Activated naive CD8-positive, alpha-beta T cell (primary cell): ENCODE results near the gene HDAC10.
"Not testable (repeated sequence)": the region's sequence is repeated elsewhere in the genome, so short reads cannot be mapped to it uniquely, and the experiment has no call there.

Source experiments
- H3K27ac Mint-ChIP-seq: one replicate; pipeline ENCODE4 v1.8.0; 2021; ENCODE audit warnings: mixed read lengths
- H3K27me3 Mint-ChIP-seq: one replicate; pipeline ENCODE4 v1.8.0; 2021; ENCODE audit warnings: mixed read lengths
- H3K36me3 Mint-ChIP-seq: one replicate; pipeline ENCODE4 v1.8.0; 2021; ENCODE audit warnings: mixed read lengths
- H3K4me1 Mint-ChIP-seq: one replicate; pipeline ENCODE4 v1.8.0; 2021; ENCODE audit warnings: low read depth, mixed read lengths
- H3K4me3 Mint-ChIP-seq: one replicate; pipeline ENCODE4 v1.8.0; 2021; ENCODE audit warnings: mild to moderate bottlenecking, mixed read lengths
- H3K9me3 Mint-ChIP-seq: one replicate; pipeline ENCODE4 v1.8.0; 2021; ENCODE audit warnings: low read depth, mixed read lengths

Gene HDAC10

GRCh38 chr22:50204998-50205397 is 46.1 kb downstream of the HDAC10 start:
- not testable (repeated sequence) for H3K27me3 Mint-ChIP-seq, H3K27ac Mint-ChIP-seq, H3K36me3 Mint-ChIP-seq, H3K9me3 Mint-ChIP-seq, H3K4me3 Mint-ChIP-seq
- peaks cover 28% of the 10 kb centered on the region for H3K4me1 Mint-ChIP-seq

DNA sequence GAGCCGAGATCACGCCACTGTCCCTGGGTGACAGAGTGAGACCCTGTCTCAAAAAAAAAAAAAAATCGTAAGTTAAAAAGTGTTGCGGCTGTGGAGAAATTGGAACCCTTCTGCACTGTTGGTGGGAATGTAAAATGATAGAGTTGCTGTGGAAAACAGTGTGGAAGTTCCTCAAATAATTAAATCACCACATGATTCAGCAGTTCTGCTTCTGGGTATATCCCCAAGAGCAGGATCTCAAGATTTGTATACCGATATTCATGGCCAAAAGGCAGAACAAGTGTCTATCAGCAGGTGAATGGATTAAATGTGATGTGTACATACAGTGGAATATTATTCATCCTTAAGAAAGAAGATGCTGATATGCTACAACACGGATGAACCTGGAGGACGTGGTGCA is 46.5 kb downstream of the HDAC10 start:
- Mint-ChIP-seq H3K4me3 (no peak overlapping the region), H3K36me3 (no peaks in the 10 kb centered on the region), H3K27ac (no peak overlapping the region), H3K9me3 (no peaks in the 10 kb centered on the region), H3K27me3 (no peaks in the 10 kb centered on the region), H3K4me1 (peaks cover 28% of the 10 kb centered on the region)

DNA sequence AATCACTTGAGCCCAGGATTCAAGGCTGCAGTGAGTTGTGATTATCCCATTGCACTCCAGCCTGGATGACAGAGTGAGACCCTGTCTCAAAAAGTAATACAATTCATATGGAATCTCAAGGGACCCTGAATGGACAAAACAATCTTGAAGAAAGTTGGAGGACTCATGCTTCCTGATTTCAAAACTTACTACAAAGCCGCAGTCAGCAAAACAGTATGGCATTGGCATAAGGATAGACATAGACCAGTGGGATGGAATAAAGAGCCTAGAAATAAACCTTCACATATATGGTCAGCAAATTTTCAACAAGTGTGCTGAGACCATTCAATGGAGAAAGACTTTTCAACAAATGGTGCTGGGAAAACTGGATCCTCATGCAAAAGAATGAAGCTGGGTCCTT is 47.8 kb downstream of the HDAC10 start:
- Mint-ChIP-seq H3K27ac (no peak overlapping the region), H3K4me3 (no peak overlapping the region), H3K4me1 (peaks cover 30% of the 10 kb centered on the region), H3K9me3 (no peaks in the 10 kb centered on the region), H3K36me3 (no peaks in the 10 kb centered on the region), H3K27me3 (no peaks in the 10 kb centered on the region)

DNA sequence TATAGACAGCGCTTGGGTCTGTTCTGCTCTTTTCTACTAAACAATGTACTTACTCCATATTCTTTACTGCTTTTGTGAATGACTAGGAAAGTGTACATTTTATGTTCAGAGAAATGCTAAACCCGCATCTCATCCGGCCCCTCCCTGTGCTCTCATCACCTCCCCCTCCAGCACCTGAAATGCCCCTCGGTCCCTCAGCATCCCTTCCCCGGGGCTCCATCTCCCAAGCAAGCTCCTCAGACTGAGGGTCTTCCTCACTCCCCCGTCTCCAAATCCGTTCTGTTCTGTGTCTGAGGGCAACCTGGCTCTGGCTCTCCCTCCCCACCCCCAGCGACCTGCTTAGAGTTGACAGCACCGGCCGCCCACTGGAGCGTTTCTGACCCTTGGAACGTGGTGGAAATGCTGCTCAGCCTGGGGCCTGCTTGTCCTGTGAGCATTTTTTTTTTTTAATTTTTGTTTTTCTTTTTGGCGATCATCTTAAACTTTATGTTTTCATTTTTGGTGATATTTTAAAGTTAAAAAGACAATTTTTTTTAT is 48.9 kb downstream of the HDAC10 start:
- Mint-ChIP-seq H3K9me3 (no peaks in the 10 kb centered on the region), H3K4me1 (peaks cover 30% of the 10 kb centered on the region), H3K27ac (peak overlapping the region; percentile 64), H3K36me3 (no peaks in the 10 kb centered on the region), H3K27me3 (no peaks in the 10 kb centered on the region), H3K4me3 (peak overlapping the region; percentile 87)

- Mint-ChIP-seq H3K27ac (peak overlapping the region; percentile 64), H3K4me3 (peak overlapping the region; percentile 87), H3K9me3 (no peaks in the 10 kb centered on the region), H3K36me3 (no peaks in the 10 kb centered on the region), H3K4me1 (peaks cover 30% of the 10 kb centered on the region), H3K27me3 (no peaks in the 10 kb centered on the region)
These were observed 49.6 kb downstream of the HDAC10 start for GRCh38 chr22:50201191-50202129.

DNA sequence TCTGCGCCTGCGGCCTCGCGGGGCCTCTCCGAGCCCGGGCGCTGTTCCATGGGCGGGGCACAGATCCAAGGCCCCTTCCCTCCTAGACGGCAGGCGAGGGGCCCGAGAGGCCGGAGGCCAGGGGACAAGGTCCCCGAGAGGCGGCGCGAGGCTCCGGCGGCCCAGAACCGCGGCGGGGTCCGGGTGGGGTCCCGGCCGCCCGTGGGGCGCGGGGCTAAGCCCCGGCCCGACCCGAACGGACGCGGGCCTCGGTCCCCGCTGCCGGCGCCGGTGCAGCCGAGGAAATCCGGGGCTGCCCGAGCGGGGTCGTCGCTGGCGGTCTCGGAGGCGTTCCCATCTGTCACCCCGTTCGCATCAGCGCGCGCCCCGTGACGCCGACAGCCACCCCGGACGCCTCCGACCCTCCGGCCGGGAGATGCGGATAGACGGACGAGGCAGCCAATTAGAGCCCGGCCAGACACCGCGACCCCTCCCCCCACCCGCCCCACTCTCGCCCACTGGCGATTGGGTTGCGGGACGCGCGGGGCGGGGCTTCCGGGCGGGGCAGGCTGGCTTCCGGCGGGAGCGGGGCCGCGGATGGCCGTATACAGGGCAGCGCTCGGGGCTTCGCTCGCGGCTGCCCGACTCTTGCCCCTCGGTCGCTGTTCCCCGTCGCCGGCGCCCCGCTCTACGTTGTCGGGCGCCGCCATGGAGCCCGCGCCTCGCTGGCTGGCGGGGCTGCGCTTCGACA is 50.4 kb downstream of the HDAC10 start, which contains the start of gene SELENOO:
SELENOO (plus strand) TSS at position 551 of the 730 bp plus-strand sequence; CDS start at position 577, 26 bp downstream.
- Mint-ChIP-seq H3K36me3 (no peaks in the 10 kb centered on the region), H3K9me3 (no peaks in the 10 kb centered on the region)

GRCh38 chr22:50199829-50200460 is 51.1 kb downstream of the HDAC10 start:
- peaks cover 26% of the 10 kb centered on the region for H3K4me1 Mint-ChIP-seq
- no peak overlapping the region for H3K27ac Mint-ChIP-seq
- no peaks in the 10 kb centered on the region for H3K36me3 Mint-ChIP-seq
- H3K27me3 Mint-ChIP-seq = no peaks in the 10 kb centered on the region
- H3K9me3 Mint-ChIP-seq = no peaks in the 10 kb centered on the region
- H3K4me3 Mint-ChIP-seq = peak overlapping the region; percentile 71

More for the DNA sequence above, 50.4 kb downstream of the HDAC10 start, which contains the start of gene SELENOO:
- Mint-ChIP-seq H3K4me3 (peak within 1 kb of the TSS; percentile 87), H3K4me1 (peaks cover 30% of the 10 kb centered on the region), H3K27ac (peak within 1 kb of the TSS; percentile 64), H3K27me3 (no peaks in the 10 kb centered on the region)

DNA sequence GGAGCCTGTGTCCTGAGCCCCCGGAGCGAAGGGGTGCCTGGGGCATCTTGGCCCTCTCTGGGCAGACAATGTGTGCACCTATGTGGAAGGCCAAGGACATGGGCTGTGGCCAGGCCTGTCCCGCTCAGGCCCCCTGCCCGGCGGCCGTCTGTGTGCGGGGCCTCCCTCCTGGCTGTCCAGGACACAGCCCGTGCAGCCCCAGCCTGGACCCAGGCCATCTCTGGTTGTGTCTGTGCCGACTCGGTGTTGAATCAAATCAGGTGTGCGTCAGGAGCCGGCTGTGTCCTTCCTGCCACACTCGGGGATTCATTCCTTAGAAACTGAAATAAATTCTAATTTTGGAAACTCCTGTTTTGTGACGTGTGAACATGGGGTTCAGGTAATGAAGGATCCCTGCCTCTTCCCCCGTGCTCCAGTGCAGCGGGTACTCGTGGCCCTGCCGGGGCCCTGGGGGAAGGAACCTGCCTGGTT is 51.8 kb downstream of the HDAC10 start:
- Mint-ChIP-seq H3K4me3 (peak overlapping the region; percentile 71), H3K27me3 (no peaks in the 10 kb centered on the region), H3K4me1 (peaks cover 22% of the 10 kb centered on the region), H3K27ac (no peak overlapping the region), H3K36me3 (no peaks in the 10 kb centered on the region), H3K9me3 (no peaks in the 10 kb centered on the region)

DNA sequence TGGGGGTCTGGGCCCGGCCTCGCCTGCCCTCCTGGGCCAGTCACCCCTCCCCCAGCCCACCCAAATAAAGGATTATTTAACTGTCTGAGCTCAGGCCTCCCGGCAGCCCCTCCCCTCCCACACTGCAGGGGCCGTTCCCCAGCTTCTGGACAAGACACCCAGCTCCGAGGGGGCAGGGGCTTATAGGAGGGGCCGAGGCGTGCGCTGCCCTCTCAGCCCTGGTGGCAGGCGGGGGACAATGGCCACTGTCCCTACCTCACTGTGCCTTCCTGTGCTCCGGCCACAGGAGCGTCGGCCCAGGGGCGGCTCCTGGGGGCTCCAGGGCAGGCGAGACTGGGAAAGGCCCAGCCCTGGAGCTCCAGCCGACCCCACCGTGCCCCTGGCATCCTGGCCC is 52.4 kb downstream of the HDAC10 start:
- Mint-ChIP-seq H3K4me3 (no peak overlapping the region), H3K27ac (no peak overlapping the region), H3K27me3 (no peaks in the 10 kb centered on the region), H3K4me1 (peaks cover 19% of the 10 kb centered on the region), H3K9me3 (no peaks in the 10 kb centered on the region), H3K36me3 (no peaks in the 10 kb centered on the region)

- peaks cover 15% of the 10 kb centered on the region for H3K4me1 Mint-ChIP-seq
- H3K4me3 Mint-ChIP-seq = no peak overlapping the region
- no peaks in the 10 kb centered on the region for H3K36me3 Mint-ChIP-seq
- no peaks in the 10 kb centered on the region for H3K9me3 Mint-ChIP-seq
- H3K27ac Mint-ChIP-seq = no peak overlapping the region
- H3K27me3 Mint-ChIP-seq = no peaks in the 10 kb centered on the region
These were observed 53.0 kb downstream of the HDAC10 start for GRCh38 chr22:50197856-50198623.

DNA sequence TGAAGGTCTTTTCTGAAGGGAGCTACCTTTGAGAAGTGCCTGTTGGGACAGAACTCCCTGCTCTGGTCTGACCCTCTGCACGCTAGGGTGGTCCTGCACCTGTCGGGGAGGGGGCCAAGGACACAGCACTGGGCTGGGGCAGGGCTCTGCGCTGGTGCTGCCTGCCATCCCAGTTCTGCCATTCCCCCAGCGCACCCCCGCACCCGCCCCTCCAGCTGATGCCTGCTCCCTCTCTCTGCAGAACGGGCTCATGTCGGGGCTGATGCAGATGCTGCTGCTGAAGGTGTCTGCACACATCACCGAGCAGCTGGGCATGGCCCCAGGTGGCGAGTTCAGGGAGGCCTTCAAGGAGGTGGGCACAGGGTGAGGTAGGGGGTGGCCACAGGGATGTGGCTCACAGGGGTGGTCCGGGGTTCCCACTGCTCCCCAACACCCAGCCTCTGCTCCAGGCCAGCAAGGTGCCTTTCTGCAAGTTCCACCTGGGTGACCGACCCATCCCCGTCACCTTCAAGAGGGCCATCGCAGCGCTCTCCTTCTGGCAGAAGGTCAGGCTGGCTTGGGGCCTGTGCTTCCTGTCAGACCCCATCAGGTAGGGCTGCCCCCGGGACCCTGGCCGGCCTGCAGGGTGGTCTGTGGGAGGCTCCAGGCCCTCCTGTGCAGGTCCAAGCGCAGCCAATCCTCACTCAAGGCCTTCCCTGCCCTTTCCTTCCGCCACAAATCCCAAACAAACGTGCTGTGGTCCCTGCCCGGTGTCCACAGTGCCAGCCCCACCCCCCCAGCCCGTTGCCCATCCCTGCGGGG is 53.9 kb downstream of the HDAC10 start:
- Mint-ChIP-seq H3K27ac (no peak overlapping the region), H3K27me3 (no peaks in the 10 kb centered on the region), H3K36me3 (no peaks in the 10 kb centered on the region), H3K9me3 (no peaks in the 10 kb centered on the region), H3K4me1 (peaks cover 16% of the 10 kb centered on the region), H3K4me3 (no peak overlapping the region)

- no peaks in the 10 kb centered on the region for H3K27me3 Mint-ChIP-seq
- no peak overlapping the region for H3K4me3 Mint-ChIP-seq
- H3K27ac Mint-ChIP-seq = no peak overlapping the region
- H3K9me3 Mint-ChIP-seq = no peaks in the 10 kb centered on the region
- H3K36me3 Mint-ChIP-seq = no peaks in the 10 kb centered on the region
- H3K4me1 Mint-ChIP-seq = peaks cover 22% of the 10 kb centered on the region
These were observed 54.8 kb downstream of the HDAC10 start for GRCh38 chr22:50196256-50196655.
